Right ventricle myocardium inferior (tissue), 1 donor: ENCODE results near the gene ZDHHC11. TPM values are rescaled to one million over a fixed set of nuclear protein-coding genes. Genes with fewer than 3 reads are reported as not detected.
"Not testable (repeated sequence)": the region's sequence is repeated elsewhere in the genome, so short reads cannot be mapped to it uniquely, and the experiment has no call there.

Source experiments
- ATAC-seq: fragments of 200-7000 bp; cut with Tn5 transposase; one replicate; pipeline ENCODE4 v1.9.1; 2020; ENCODE audit warnings: mild to moderate bottlenecking, moderate library complexity
- DNase-seq: peaks from one replicate; pipeline ENCODE4 v3.0.0; 2021; ENCODE audit errors: missing footprints
- intact Hi-C: fragments of 100-400 bp; cut with DNase I; formaldehyde crosslinking; loops from one replicate; pipeline ENCODE4 v1.11.0; 2022
- total RNA-seq: library from RNA; stranded (reverse); fragmentation: NEBNext Ultra II Directional; extraction: Animal tissue kit (Norgen Biotek cat#: 25700); gene quantifications from one replicate; pipeline ENCODE4 v1.2.1, GENCODE V29; 2021
- donor health status: DM: no; HTN: yes; CAD: no; lungs with severe emphysema.

ZDHHC11 gene
- total RNA-seq, 1 donor from 2014 or later: 38.0 TPM

GRCh38 chr5:882253-883183, 31.7 kb upstream of the ZDHHC11 start:
- ATAC-seq (no peak), DNase-seq (no peak)
- intact Hi-C loops: no loop called here

- DNase-seq: no peak
- intact Hi-C loops: no loop called here
Measured at GRCh38 chr5:881551-881935, 30.8 kb upstream of the ZDHHC11 start.

GRCh38 chr5:880816-881550, 30.2 kb upstream of the ZDHHC11 start:
- DNase-seq: no peak
- no peak for ATAC-seq
- intact Hi-C loops: no loop called here

More at GRCh38 chr5:881551-881935, 30.8 kb upstream of the ZDHHC11 start:
- ATAC-seq: no peak

GRCh38 chr5:878677-879076, 27.9 kb upstream of the ZDHHC11 start:
- intact Hi-C loops, ATAC-seq, DNase-seq: not testable (repeated sequence)

- ATAC-seq (no peak), DNase-seq (no peak)
- intact Hi-C loops: no loop called here
Measured at GRCh38 chr5:878125-878524, 27.3 kb upstream of the ZDHHC11 start.

GRCh38 chr5:876398-877365, 25.9 kb upstream of the ZDHHC11 start:
- intact Hi-C loops: no loop called here
- DNase-seq (no peak), ATAC-seq (no peak)

- DNase-seq (no peak), ATAC-seq (no peak)
- intact Hi-C loops: no loop called here
Measured at GRCh38 chr5:875931-876330, 25.1 kb upstream of the ZDHHC11 start.

- ATAC-seq (no peak), DNase-seq (no peak)
- intact Hi-C loops: no loop called here
Measured at GRCh38 chr5:873328-873727, 22.5 kb upstream of the ZDHHC11 start.

GRCh38 chr5:872301-872700, 21.5 kb upstream of the ZDHHC11 start:
- ATAC-seq (no peak), DNase-seq (no peak)
- intact Hi-C loops: no loop called here

GRCh38 chr5:871596-872298, 21.0 kb upstream of the ZDHHC11 start:
- DNase-seq (no peak), ATAC-seq (no peak)
- intact Hi-C loops: no loop called here

- intact Hi-C loops: no loop called here
Measured at GRCh38 chr5:870956-871355, 20.2 kb upstream of the ZDHHC11 start.

GRCh38 chr5:868428-869135, 17.8 kb upstream of the ZDHHC11 start:
- intact Hi-C loops: no loop called here
- ATAC-seq: no peak
- DNase-seq: no peak

More at GRCh38 chr5:870956-871355, 20.2 kb upstream of the ZDHHC11 start:
- DNase-seq: no peak
- no peak for ATAC-seq

GRCh38 chr5:867300-867870, 16.6 kb upstream of the ZDHHC11 start:
- no peak for DNase-seq
- ATAC-seq: no peak
- intact Hi-C loops: no loop called here

GRCh38 chr5:865771-866170, 15.0 kb upstream of the ZDHHC11 start:
- ATAC-seq (no peak), DNase-seq (no peak)

GRCh38 chr5:865168-865521, 14.4 kb upstream of the ZDHHC11 start:
- ATAC-seq: no peak

More at GRCh38 chr5:865771-866170, 15.0 kb upstream of the ZDHHC11 start:
- intact Hi-C loops: no loop called here

GRCh38 chr5:864492-865167, 13.8 kb upstream of the ZDHHC11 start:
- no peak for DNase-seq
- intact Hi-C loops: no loop called here
- ATAC-seq: no peak

More at GRCh38 chr5:865168-865521, 14.4 kb upstream of the ZDHHC11 start:
- no peak for DNase-seq
- intact Hi-C loops: no loop called here
